OCI-LY7 (cell line): Measurements from ENCODE around the gene RNF217.

Source experiments
- CTCF ChIP-seq: fragments of 200-600 bp; sonication (generic); conservative IDR thresholded peaks from 2 replicates; pipeline ENCODE4 v1.5.1; 2014; ENCODE audit warnings: mild to moderate bottlenecking, antibody characterized with exemption, low read length, moderate library complexity, mixed read lengths
- EZH2phosphoT487 ChIP-seq: fragments of 200-600 bp; sonication (generic); IDR thresholded peaks from 2 replicates; pipeline ENCODE4 v1.6.1; 2018; ENCODE audit warnings: low read depth, borderline replicate concordance, mild to moderate bottlenecking, mixed run types, antibody characterized with exemption, low read length, moderate library complexity, mixed read lengths

DNA sequence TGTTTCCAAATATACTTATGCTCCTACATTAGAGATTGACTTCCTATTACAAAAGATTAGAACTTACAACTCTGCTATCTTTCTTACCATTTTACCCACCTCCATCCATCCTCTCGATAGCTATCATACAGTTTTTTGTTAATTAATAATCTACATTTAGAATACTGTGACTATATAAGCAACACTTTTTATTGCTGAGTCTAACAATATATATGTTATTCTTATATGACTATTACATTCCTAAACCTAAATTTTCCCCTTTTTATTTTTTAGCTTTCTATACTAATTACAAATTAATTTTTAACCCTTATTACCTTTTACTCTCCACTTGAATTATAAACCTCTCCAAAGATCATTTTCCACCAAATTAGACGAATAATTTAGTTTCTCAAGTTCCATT is 57.0 kb downstream of the RNF217 start:
- TF ChIP-seq CTCF (no peak), EZH2phosphoT487 (no peak)
